Osteocyte (in vitro differentiated cells): ENCODE measurements around the gene PRIMA1. TPM values are rescaled to one million over a fixed set of nuclear protein-coding genes. Genes with fewer than 3 reads are reported as not detected.

Experiments
- DNase-seq: peaks from one replicate; pipeline ENCODE4 v3.0.0; 2021; ENCODE audit warnings: mixed read lengths; ENCODE audit not compliant: unreplicated experiment; ENCODE audit errors: extremely low spot score
- H3K27ac Mint-ChIP-seq: one replicate; pipeline ENCODE4 v1.8.0; 2021; ENCODE audit warnings: mild to moderate bottlenecking, mixed read lengths; ENCODE audit not compliant: unreplicated experiment
- H3K27me3 Mint-ChIP-seq: one replicate; pipeline ENCODE4 v1.8.0; 2021; ENCODE audit warnings: mixed read lengths; ENCODE audit not compliant: unreplicated experiment
- H3K36me3 Mint-ChIP-seq: one replicate; pipeline ENCODE4 v1.8.0; 2021; ENCODE audit warnings: mixed read lengths; ENCODE audit not compliant: unreplicated experiment
- H3K4me1 Mint-ChIP-seq: one replicate; pipeline ENCODE4 v1.8.0; 2021; ENCODE audit warnings: mixed read lengths; ENCODE audit not compliant: unreplicated experiment
- H3K4me3 Mint-ChIP-seq: one replicate; pipeline ENCODE4 v1.8.0; 2021; ENCODE audit warnings: mild to moderate bottlenecking, moderate library complexity, mixed read lengths; ENCODE audit not compliant: unreplicated experiment
- H3K9me3 Mint-ChIP-seq: one replicate; pipeline ENCODE4 v1.8.0; 2021; ENCODE audit warnings: mixed read lengths; ENCODE audit not compliant: unreplicated experiment
- total RNA-seq: library from RNA; stranded (reverse); gene quantifications from 2 replicates; pipeline ENCODE4 v1.2.1, GENCODE V29; 2021
- TF ChIP-seq, protein P1 (sequence below): fragments of 200-600 bp; sonication (generic); IDR thresholded peaks from 2 replicates; pipeline ENCODE4 v1.5.0; 2021; ENCODE audit warnings: antibody characterized with exemption, mild to moderate bottlenecking, moderate library complexity

PRIMA1 gene
- total RNA-seq, 1 donor from 2014 or later, result not detected

DNA sequence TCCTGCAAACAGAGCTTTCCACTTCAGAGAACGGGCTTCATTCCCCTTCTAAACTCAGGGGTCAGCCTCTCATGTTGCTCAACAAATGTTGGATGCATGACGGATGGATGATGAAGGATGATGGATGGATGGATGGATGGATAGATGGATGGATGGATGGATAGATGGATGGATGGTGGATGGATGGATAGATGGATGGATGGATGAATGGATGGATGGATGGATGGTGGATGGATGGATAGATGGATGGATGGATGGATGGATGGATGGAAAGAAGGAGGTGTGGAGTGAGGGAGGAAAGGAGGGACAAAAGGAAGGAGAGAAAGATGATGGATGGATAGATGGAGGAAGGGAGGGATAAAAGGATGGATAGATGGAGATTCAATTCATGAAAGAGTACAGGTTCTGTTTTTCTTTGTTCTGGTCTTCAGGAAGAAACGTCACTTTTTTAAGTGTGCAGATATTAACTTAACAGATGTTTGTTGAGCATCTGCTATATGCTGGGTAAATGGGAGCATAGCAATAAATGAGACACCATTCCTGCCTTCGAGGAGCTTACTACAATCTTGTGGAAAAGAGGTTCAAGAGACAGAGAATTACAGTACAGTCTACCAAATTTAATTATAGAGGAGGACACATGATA, 41.7 kb upstream of the PRIMA1 start:
- H3K27me3 Mint-ChIP-seq, result no peaks in the 10 kb centered on the region
- TF ChIP-seq, protein P1, sequence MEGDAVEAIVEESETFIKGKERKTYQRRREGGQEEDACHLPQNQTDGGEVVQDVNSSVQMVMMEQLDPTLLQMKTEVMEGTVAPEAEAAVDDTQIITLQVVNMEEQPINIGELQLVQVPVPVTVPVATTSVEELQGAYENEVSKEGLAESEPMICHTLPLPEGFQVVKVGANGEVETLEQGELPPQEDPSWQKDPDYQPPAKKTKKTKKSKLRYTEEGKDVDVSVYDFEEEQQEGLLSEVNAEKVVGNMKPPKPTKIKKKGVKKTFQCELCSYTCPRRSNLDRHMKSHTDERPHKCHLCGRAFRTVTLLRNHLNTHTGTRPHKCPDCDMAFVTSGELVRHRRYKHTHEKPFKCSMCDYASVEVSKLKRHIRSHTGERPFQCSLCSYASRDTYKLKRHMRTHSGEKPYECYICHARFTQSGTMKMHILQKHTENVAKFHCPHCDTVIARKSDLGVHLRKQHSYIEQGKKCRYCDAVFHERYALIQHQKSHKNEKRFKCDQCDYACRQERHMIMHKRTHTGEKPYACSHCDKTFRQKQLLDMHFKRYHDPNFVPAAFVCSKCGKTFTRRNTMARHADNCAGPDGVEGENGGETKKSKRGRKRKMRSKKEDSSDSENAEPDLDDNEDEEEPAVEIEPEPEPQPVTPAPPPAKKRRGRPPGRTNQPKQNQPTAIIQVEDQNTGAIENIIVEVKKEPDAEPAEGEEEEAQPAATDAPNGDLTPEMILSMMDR, result no peak
- H3K9me3 Mint-ChIP-seq, result peaks cover 7% of the 10 kb centered on the region
- no peak overlapping the region for H3K27ac Mint-ChIP-seq
- no peak for DNase-seq
- no peaks in the 10 kb centered on the region for H3K36me3 Mint-ChIP-seq
- H3K4me1 Mint-ChIP-seq, result no peaks in the 10 kb centered on the region
- H3K4me3 Mint-ChIP-seq, result no peak overlapping the region

DNA sequence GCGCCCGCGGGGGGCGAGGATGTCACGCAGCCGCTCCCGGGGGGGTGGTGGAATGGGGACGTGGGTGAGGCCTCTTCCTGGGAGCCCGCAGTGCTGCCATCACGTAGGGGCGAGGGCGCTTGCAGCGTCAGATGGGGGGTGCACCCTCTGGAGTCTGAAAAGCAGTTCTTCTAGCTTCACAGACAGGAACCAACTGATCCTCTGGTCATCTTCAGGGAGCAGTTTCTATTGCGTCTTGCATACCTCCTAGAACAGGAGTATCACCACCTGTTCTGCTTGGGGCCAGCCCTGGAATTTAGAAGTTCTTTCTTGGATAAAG, 36.9 kb upstream of the PRIMA1 start:
- Mint-ChIP-seq H3K9me3 (peaks cover 14% of the 10 kb centered on the region), H3K36me3 (no peaks in the 10 kb centered on the region), H3K4me3 (no peak overlapping the region), H3K27ac (no peak overlapping the region), H3K4me1 (no peaks in the 10 kb centered on the region), H3K27me3 (no peaks in the 10 kb centered on the region)
- DNase-seq, result no peak
- TF ChIP-seq, protein P1, result no peak

DNA sequence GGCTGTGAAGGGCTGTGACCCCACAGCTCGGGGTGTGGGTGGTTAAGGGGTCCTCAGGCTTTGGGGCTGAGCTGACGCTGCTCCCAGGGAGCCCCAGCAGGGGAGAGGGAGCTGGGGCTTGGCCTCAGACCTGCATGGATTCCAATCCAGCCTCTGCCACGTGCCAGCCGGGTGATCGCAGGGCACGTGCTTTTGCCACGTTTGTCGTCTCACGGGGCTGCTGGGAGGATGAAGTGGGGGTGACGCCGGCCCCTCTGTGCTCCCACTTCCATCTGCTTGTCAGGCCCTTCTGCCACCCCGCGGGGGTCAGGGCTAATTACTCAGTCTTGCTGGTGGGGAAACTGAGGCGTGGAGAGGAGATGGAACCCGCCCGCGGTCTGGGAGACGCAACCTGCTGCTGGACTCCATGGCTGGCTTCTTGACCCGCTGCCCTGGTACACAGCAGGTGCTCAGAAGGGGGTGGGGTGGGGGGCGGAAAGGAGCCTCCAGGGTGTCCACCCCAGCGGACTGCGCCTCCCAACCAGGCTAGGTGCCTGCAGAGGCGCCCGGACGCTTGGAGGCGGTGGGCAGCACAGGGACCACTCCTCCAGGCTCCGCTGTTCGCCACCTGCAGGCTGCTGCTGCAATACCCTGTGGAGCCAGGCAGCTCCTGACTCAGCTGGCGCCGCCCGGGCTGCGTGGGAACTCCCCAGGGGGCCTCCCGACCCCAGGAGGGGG, 36.4 kb upstream of the PRIMA1 start:
- H3K4me3 Mint-ChIP-seq, result no peak overlapping the region
- no peaks in the 10 kb centered on the region for H3K27me3 Mint-ChIP-seq
- TF ChIP-seq, protein P1, result no peak
- DNase-seq, result no peak
- H3K27ac Mint-ChIP-seq, result no peak overlapping the region
- H3K4me1 Mint-ChIP-seq, result no peaks in the 10 kb centered on the region
- H3K36me3 Mint-ChIP-seq, result no peaks in the 10 kb centered on the region
- peaks cover 9% of the 10 kb centered on the region for H3K9me3 Mint-ChIP-seq

DNA sequence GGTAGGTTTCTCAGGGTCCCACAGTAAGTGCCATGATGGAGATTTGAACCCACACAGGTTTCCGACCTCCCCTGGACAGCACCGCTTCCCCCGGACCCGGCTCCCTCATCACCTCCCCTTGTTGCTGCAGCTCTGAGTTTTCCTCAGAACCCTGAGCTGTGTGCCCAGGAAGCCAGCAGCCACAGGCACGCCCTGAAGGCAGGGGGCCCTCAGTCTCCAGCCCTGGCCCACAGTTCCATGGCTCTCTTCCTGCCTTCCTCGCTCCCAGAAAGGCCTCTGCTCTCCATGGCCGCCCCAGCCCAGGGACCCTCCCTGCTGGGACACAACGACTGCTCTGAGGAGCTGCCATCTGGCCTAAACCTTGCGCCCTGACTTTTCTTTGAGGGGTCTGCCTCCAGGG, 35.8 kb upstream of the PRIMA1 start:
- no peaks in the 10 kb centered on the region for H3K36me3 Mint-ChIP-seq
- no peaks in the 10 kb centered on the region for H3K4me1 Mint-ChIP-seq
- no peak for DNase-seq
- TF ChIP-seq, protein P1, result no peak
- H3K4me3 Mint-ChIP-seq, result no peak overlapping the region
- no peak overlapping the region for H3K27ac Mint-ChIP-seq
- no peaks in the 10 kb centered on the region for H3K27me3 Mint-ChIP-seq
- peaks cover 9% of the 10 kb centered on the region for H3K9me3 Mint-ChIP-seq

DNA sequence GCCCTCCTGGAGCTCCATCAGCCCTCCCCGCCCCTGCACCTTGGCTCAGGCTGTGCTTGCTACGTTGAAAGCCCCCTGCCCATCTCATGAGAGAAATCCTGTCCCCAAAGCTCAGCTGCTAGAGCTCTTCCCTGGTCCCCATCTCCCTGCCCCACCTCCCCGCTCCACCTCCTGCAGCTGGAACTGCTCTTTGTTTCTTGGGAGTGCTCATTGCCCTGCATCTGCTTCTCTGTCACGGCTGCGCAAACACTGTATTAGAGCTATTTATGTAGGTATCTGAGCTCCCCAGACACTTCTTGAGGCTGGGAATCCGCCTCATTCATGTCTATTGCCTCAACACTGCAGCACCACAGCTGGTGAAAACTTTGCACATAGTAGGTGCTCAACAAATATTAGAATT, 32.8 kb upstream of the PRIMA1 start:
- Mint-ChIP-seq H3K4me3 (no peak overlapping the region), H3K27me3 (no peaks in the 10 kb centered on the region), H3K9me3 (peaks cover 23% of the 10 kb centered on the region), H3K36me3 (no peaks in the 10 kb centered on the region), H3K4me1 (no peaks in the 10 kb centered on the region), H3K27ac (no peak overlapping the region)
- TF ChIP-seq, protein P1, result no peak
- no peak for DNase-seq
